DOHH2 (cell line): ENCODE data around the gene SLC26A8.

ENCODE experiments used
- CTCF ChIP-seq: fragments of 200-600 bp; sonication (generic); IDR thresholded peaks from one replicate; pipeline ENCODE4 v1.5.1; 2014; ENCODE audit warnings: antibody characterized with exemption, mild to moderate bottlenecking, low read depth, low read length; ENCODE audit not compliant: poor library complexity, severe bottlenecking
- EZH2phosphoT487 ChIP-seq: fragments of 200-600 bp; sonication (generic); IDR thresholded peaks from 2 replicates; pipeline ENCODE4 v1.6.1; 2017; ENCODE audit warnings: borderline replicate concordance, mild to moderate bottlenecking, antibody characterized with exemption, low read length, moderate library complexity, mixed read lengths

- TF ChIP-seq CTCF (no peak), EZH2phosphoT487 (no peak)
These were observed 43.3 kb downstream of the SLC26A8 start for GRCh38 chr6:35980991-35981645.
